Endothelial cell (in vitro differentiated cells): ENCODE measurements around the gene FXYD5. TPM values are rescaled to one million over a fixed set of nuclear protein-coding genes. Genes with fewer than 3 reads are reported as not detected.

Experiments
- DNase-seq: peaks from one replicate; pipeline ENCODE4 v3.0.0; 2021; ENCODE audit warnings: low spot score
- H3K27ac Mint-ChIP-seq: one replicate; pipeline ENCODE4 v1.8.0; 2021; ENCODE audit warnings: mixed read lengths, inconsistent platforms; ENCODE audit not compliant: unreplicated experiment
- H3K27me3 Mint-ChIP-seq: one replicate; pipeline ENCODE4 v1.8.0; 2021; ENCODE audit warnings: mild to moderate bottlenecking, moderate library complexity, mixed read lengths, inconsistent platforms; ENCODE audit not compliant: unreplicated experiment
- H3K36me3 Mint-ChIP-seq: one replicate; pipeline ENCODE4 v1.8.0; 2021; ENCODE audit warnings: mild to moderate bottlenecking, low read depth, mixed read lengths, inconsistent platforms; ENCODE audit not compliant: unreplicated experiment
- H3K4me1 Mint-ChIP-seq: one replicate; pipeline ENCODE4 v1.8.0; 2021; ENCODE audit warnings: mild to moderate bottlenecking, mixed read lengths, inconsistent platforms; ENCODE audit not compliant: unreplicated experiment
- H3K4me3 Mint-ChIP-seq: one replicate; pipeline ENCODE4 v1.8.0; 2021; ENCODE audit warnings: mild to moderate bottlenecking, mixed read lengths, inconsistent platforms; ENCODE audit not compliant: unreplicated experiment
- H3K9me3 Mint-ChIP-seq: one replicate; pipeline ENCODE4 v1.8.0; 2021; ENCODE audit warnings: mixed read lengths, inconsistent platforms; ENCODE audit not compliant: unreplicated experiment
- total RNA-seq: library from RNA; stranded (reverse); fragmentation: NEBNext Ultra II Directional; extraction: Animal tissue kit (Norgen Biotek cat#: 25700); gene quantifications from one replicate; pipeline ENCODE4 v1.2.1, GENCODE V29; 2021; ENCODE audit not compliant: unreplicated experiment
- TF ChIP-seq, protein P1 (sequence below): fragments of 200-600 bp; sonication (generic); IDR thresholded peaks from one replicate; pipeline ENCODE4 v1.5.0; 2021; ENCODE audit warnings: antibody characterized with exemption; ENCODE audit not compliant: unreplicated experiment

The FXYD5 gene
- total RNA-seq, 1 donor from 2014 or later = 78.7 TPM

DNA sequence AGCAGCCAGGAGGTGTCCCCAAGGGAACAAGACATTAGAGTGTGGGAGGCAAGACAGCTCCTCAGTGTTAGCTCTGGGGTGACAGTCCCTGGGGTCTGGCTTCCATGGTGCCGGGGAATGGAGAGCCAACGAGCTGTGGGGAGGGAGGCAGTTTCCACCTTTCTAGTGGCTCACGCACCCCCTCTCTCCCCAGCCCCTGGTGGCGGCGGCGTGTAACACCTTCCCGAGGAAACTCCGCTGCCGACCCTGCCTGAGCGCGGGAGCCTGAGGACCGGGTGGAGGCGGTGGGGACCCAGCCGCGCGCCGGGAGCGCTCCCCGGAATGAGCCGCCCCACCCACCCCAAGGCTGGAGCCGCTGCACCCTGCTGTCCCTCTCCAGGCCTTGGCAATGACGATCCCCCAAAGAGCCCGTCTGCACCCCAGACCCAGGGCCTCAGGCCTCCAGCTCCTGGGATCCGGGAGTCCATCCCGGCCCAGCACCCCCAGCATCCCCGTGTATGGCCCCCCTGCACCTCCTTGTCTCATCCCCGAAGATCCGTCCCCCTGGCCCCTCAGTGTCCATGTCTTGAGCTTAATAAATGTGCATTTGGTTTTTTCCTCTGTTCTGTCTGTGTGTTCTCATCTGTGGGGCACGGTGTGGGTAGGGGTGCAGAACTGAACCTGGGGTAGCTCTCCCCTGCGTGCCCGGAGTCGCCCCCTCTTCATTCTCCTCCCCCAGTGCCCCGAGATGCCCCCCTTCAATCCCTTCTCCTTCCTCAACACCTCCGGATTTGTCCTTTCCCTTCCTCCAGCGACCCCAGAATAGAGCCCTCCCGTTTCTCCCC is 622 bp upstream of the FXYD5 start:
- peaks cover 19% of the 10 kb centered on the region for H3K36me3 Mint-ChIP-seq
- peak overlapping the region; percentile 57 for H3K27ac Mint-ChIP-seq
- H3K27me3 Mint-ChIP-seq = peaks cover 14% of the 10 kb centered on the region
- peak; percentile 75 for DNase-seq
- TF ChIP-seq, protein P1, sequence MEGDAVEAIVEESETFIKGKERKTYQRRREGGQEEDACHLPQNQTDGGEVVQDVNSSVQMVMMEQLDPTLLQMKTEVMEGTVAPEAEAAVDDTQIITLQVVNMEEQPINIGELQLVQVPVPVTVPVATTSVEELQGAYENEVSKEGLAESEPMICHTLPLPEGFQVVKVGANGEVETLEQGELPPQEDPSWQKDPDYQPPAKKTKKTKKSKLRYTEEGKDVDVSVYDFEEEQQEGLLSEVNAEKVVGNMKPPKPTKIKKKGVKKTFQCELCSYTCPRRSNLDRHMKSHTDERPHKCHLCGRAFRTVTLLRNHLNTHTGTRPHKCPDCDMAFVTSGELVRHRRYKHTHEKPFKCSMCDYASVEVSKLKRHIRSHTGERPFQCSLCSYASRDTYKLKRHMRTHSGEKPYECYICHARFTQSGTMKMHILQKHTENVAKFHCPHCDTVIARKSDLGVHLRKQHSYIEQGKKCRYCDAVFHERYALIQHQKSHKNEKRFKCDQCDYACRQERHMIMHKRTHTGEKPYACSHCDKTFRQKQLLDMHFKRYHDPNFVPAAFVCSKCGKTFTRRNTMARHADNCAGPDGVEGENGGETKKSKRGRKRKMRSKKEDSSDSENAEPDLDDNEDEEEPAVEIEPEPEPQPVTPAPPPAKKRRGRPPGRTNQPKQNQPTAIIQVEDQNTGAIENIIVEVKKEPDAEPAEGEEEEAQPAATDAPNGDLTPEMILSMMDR = peak; percentile 77
- H3K4me3 Mint-ChIP-seq = peak overlapping the region; percentile 93
- H3K4me1 Mint-ChIP-seq = peaks cover 21% of the 10 kb centered on the region
- H3K9me3 Mint-ChIP-seq = no peaks in the 10 kb centered on the region

DNA sequence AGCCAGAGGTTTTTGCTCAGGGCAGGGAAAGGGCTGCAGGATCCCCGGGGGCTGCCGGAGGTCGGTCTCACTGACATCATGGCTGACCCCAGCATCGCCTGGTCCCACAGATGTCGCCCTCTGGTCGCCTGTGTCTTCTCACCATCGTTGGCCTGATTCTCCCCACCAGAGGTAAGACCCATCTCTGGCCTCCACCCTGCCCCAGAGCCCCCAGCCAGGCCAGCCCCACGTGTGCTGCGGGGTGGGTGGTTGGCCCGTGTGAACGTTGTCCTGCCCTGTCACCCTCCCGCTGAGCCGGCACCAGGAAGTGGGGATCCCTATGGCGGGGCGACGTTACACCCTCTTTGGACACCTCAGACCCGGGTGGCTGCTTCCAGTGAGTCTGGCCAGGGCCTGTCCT is 906 bp downstream of the FXYD5 start:
- Mint-ChIP-seq H3K9me3 (no peaks in the 10 kb centered on the region), H3K4me1 (peaks cover 21% of the 10 kb centered on the region), H3K27ac (no peak overlapping the region), H3K27me3 (peaks cover 9% of the 10 kb centered on the region), H3K4me3 (peak overlapping the region; percentile 93), H3K36me3 (peaks cover 22% of the 10 kb centered on the region)
- TF ChIP-seq, protein P1 = no peak
- DNase-seq = no peak

DNA sequence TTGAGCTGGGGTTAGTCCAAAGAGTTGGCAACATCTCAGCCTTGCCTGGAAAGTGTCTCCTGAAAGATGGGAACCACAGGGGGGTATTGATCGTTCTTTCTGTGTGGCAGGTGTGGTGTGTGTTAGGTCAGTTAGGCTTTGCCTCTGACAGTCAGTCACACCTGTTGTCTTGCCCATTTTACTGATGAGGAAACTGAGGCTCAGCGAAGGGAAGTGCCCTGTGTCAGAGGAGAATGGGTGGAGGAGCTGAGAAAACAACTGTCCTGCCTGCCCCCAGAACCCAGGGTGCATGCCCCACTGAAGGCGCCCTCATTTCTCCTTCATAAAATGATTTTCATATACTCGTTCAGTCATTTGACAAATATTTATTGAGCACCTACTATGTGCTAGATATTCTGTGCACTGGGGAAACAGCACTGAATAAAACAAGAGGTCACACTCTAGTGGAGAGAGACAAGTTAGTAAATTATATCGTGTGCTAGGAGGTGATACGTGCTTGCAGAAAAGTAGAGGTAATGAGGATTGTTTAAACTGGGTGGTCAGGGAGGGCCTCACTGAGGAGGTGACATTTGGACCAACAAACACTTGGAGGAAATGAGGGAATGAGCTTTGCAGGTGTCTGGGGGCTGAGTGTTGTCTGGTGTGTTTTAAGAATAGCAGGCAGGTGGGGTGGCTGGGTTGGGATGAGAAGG is 1.6 kb downstream of the FXYD5 start:
- Mint-ChIP-seq H3K4me1 (peaks cover 21% of the 10 kb centered on the region), H3K9me3 (no peaks in the 10 kb centered on the region), H3K27ac (no peak overlapping the region), H3K36me3 (peaks cover 26% of the 10 kb centered on the region), H3K4me3 (peak overlapping the region; percentile 70), H3K27me3 (peaks cover 8% of the 10 kb centered on the region)
- TF ChIP-seq, protein P1 = no peak
- no peak for DNase-seq

DNA sequence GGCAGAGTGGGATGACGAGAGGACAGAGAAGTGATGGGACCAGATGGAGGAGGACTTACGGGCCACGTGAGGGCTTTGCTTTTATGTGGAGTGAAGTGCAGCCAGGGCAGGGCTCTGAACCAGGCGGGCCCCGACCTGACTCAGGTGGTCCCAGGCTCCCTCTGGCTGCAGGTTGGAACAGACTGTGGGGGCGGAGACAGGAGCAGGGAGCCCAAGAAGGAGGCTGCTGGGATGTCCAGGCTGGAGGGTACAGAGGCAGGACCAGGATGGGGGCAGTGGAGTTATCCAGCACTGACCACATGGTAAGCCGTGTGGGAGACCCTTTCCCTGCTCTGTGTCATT is 2.1 kb downstream of the FXYD5 start:
- peaks cover 8% of the 10 kb centered on the region for H3K27me3 Mint-ChIP-seq
- peaks cover 31% of the 10 kb centered on the region for H3K36me3 Mint-ChIP-seq
- H3K4me1 Mint-ChIP-seq = peaks cover 21% of the 10 kb centered on the region
- H3K27ac Mint-ChIP-seq = no peak overlapping the region
- DNase-seq = no peak
- TF ChIP-seq, protein P1 = no peak
- peak overlapping the region; percentile 70 for H3K4me3 Mint-ChIP-seq
- H3K9me3 Mint-ChIP-seq = no peaks in the 10 kb centered on the region

DNA sequence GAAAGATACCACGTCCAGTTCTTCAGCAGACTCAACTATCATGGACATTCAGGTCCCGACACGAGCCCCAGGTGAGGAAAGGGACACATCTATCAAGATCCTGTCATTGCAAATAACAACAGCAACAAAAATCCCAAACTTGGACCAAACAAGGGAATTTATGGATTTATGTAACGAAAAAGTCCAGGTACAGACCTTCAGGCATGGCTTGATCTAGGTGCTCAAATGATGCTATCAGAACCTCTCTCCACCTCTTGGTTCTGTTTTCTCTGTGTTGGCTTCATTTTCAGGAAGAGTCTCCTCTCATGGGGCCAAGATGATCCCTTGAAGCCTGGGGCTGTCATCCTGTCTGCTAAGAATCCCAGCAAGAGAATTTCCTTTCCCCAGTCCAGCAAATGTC is 2.9 kb downstream of the FXYD5 start:
- H3K4me1 Mint-ChIP-seq = peaks cover 17% of the 10 kb centered on the region
- TF ChIP-seq, protein P1 = no peak
- DNase-seq = no peak
- no peak overlapping the region for H3K27ac Mint-ChIP-seq
- H3K9me3 Mint-ChIP-seq = no peaks in the 10 kb centered on the region
- no peak overlapping the region for H3K4me3 Mint-ChIP-seq
- H3K27me3 Mint-ChIP-seq = peaks cover 4% of the 10 kb centered on the region
- H3K36me3 Mint-ChIP-seq = peaks cover 37% of the 10 kb centered on the region
